SK-N-SH (cell line): ENCODE data around the gene ADAMTS2. TPM values are rescaled to one million over a fixed set of nuclear protein-coding genes. Genes with fewer than 3 reads are reported as not detected.
A peak's percentile ranks its signal among the peaks of the same experiment; 100 is the strongest.

Experiments used
- CTCF ChIA-PET: fragments of 300-600, 350-600 bp; formaldehyde crosslinking; extraction: SDS; loops from one replicate; lab custom pipeline; 2021; lab: Yijun Ruan, JAX
- POLR2A ChIA-PET: fragments of 350-600 bp; sonication (Branson Sonifier 250); formaldehyde crosslinking; extraction: SDS; loops from one replicate; lab custom pipeline; 2020; ENCODE audit warnings: antibody characterized with exemption, inconsistent platforms; lab: Yijun Ruan, JAX
- DNase-seq: peaks from one replicate; pipeline ENCODE4 v3.0.0; 2012
- H2AFZ ChIP-seq: fragments of 200-600 bp; sonication (generic); 2 replicates; pipeline ENCODE4 v1.8.1; 2016; ENCODE audit warnings: antibody characterized with exemption, mild to moderate bottlenecking, low read depth
- H3F3A ChIP-seq: fragments of 200-600 bp; sonication (generic); replicated peaks from 2 replicates; pipeline ENCODE3; 2016; ENCODE audit warnings: antibody characterized with exemption, mild to moderate bottlenecking; ENCODE audit not compliant: insufficient read depth
- H3K27ac ChIP-seq, 2 experiments: fragments of 200-500 bp in 1 of 2; fragments of 200-600 bp in 1 of 2; sonication (Bioruptor generic) in 1 of 2; sonication (generic), shearing (Covaris generic) in 1 of 2; 2 replicates each; pipeline versions ENCODE4 v1.5.1 to v1.6.1; 2014 to 2016; ENCODE audit warnings: low read depth in 2 of 2, inconsistent platforms in 1 of 2, low read length in 1 of 2, mild to moderate bottlenecking in 1 of 2, mixed read lengths in 1 of 2
- H3K27me3 ChIP-seq: fragments of 200-600 bp; sonication (generic), shearing (Covaris generic); 2 replicates; pipeline ENCODE4 v1.6.1; 2016; ENCODE audit warnings: mixed run types; ENCODE audit not compliant: insufficient read depth
- H3K36me3 ChIP-seq, 2 experiments: fragments of 200-500 bp in 1 of 2; fragments of 200-600 bp in 1 of 2; sonication (Bioruptor generic) in 1 of 2; sonication (generic) in 1 of 2; replicated peaks in 1 of 2; 2 replicates each; pipeline versions ENCODE3 to v1.5.1; 2014 to 2016; ENCODE audit warnings: low read length in 1 of 2, mild to moderate bottlenecking in 1 of 2; ENCODE audit not compliant: insufficient read depth in 2 of 2, control insufficient read depth in 1 of 2
- H3K4me1 ChIP-seq, 2 experiments: fragments of 200-500 bp in 1 of 2; fragments of 200-600 bp in 1 of 2; sonication (Bioruptor generic) in 1 of 2; sonication (generic), shearing (Covaris generic) in 1 of 2; 2 replicates each; pipeline versions ENCODE4 v1.5.1 to v1.6.1; 2014 to 2016; ENCODE audit warnings: low read depth in 1 of 2, low read length in 1 of 2, mixed run types in 1 of 2; ENCODE audit not compliant: insufficient read depth in 2 of 2, control insufficient read depth in 1 of 2
- H3K4me2 ChIP-seq: fragments of 200-600 bp; sonication (generic), shearing (Covaris generic); 2 replicates; pipeline ENCODE4 v1.6.1; 2017; ENCODE audit warnings: mixed run types
- H3K4me3 ChIP-seq, 2 experiments: fragments of 200-500 bp in 1 of 2; fragments of 200-600 bp in 1 of 2; sonication (Bioruptor generic) in 1 of 2; sonication (generic), shearing (Covaris generic) in 1 of 2; 2 replicates each; pipeline versions ENCODE4 v1.5.1 to v1.8.1; 2014 to 2016; ENCODE audit warnings: low read depth in 2 of 2, inconsistent platforms in 1 of 2, low read length in 1 of 2, mild to moderate bottlenecking in 1 of 2, mixed read lengths in 1 of 2, moderate library complexity in 1 of 2
- H3K79me2 ChIP-seq: fragments of 200-600 bp; sonication (generic); 2 replicates; pipeline ENCODE4 v1.8.1; 2017; ENCODE audit warnings: mild to moderate bottlenecking; ENCODE audit not compliant: insufficient read depth
- H3K9ac ChIP-seq: fragments of 200-600 bp; sonication (generic); 2 replicates; pipeline ENCODE4 v1.6.1; 2017; ENCODE audit warnings: mixed run types
- H3K9me2 ChIP-seq: fragments of 200-600 bp; sonication (generic); 2 replicates; pipeline ENCODE4 v1.6.1; 2017; ENCODE audit warnings: mixed run types
- H3K9me3 ChIP-seq: fragments of 200-600 bp; sonication (generic); 2 replicates; pipeline ENCODE4 v1.6.1; 2017; ENCODE audit warnings: mixed run types, mild to moderate bottlenecking, moderate library complexity
- H4K20me1 ChIP-seq: fragments of 200-600 bp; sonication (generic); 2 replicates; pipeline ENCODE4 v1.6.1; 2017; ENCODE audit warnings: mild to moderate bottlenecking, mixed run types; ENCODE audit not compliant: insufficient read depth
- ELF1 ChIP-seq: IDR thresholded peaks from 2 replicates; pipeline ENCODE4 v1.4.0; 2012
- FOSL2 ChIP-seq: IDR thresholded peaks from 2 replicates; pipeline ENCODE4 v1.4.0; 2012; ENCODE audit warnings: low read depth, mild to moderate bottlenecking, moderate library complexity, borderline replicate concordance
- MAX ChIP-seq: IDR thresholded peaks from 2 replicates; pipeline ENCODE4 v1.4.0; 2012; ENCODE audit warnings: low read depth
- NFIC ChIP-seq: IDR thresholded peaks from 2 replicates; pipeline ENCODE4 v1.4.0; 2012; ENCODE audit warnings: borderline replicate concordance
- RXRA ChIP-seq: IDR thresholded peaks from 2 replicates; pipeline ENCODE4 v1.4.0; 2012; ENCODE audit warnings: low read depth, mild to moderate bottlenecking, borderline replicate concordance
- SIN3A ChIP-seq: IDR thresholded peaks from 2 replicates; pipeline ENCODE4 v1.6.1; 2012; ENCODE audit warnings: low read depth, mild to moderate bottlenecking, low read length, moderate library complexity, borderline replicate concordance
- SMC3 ChIP-seq: IDR thresholded peaks from 2 replicates; pipeline ENCODE4 v1.6.1; 2012; ENCODE audit warnings: low read depth, low read length, improper control_type of control experiment
- TCF12 ChIP-seq: IDR thresholded peaks from 2 replicates; pipeline ENCODE4 v1.4.0; 2012
- USF2 ChIP-seq: fragments of 150-350 bp; IDR thresholded peaks from 2 replicates; pipeline ENCODE4 v1.6.1; 2017; ENCODE audit warnings: antibody characterized with exemption, low read length, low read depth, borderline replicate concordance
- YY1 ChIP-seq: IDR thresholded peaks from 2 replicates; pipeline ENCODE4 v1.4.0; 2012; ENCODE audit warnings: low read depth, mild to moderate bottlenecking
- WGBS: methylation state at CpG from one replicate; pipeline ENCODE4 v1.1.6; 2017; ENCODE audit warnings: low lambda C conversion rate; 5-methylcytosine and 5-hydroxymethylcytosine counted together
- polyA plus RNA-seq, 3 experiments: library from polyadenylated mRNA; depleted of rRNA; stranded (reverse); fragments of >200 nt; gene quantifications; 2 replicates each; pipeline ENCODE4 v1.2.3, GENCODE V29; 2012

ADAMTS2 gene
- polyA plus RNA-seq, 1 of the 3 experiments (the other 2 are of a cell fraction), result 0.12 TPM

GRCh38 chr5:179374506-179375235 is 29.4 kb upstream of the ADAMTS2 start:
- H3K4me2 ChIP-seq, result no peak overlapping the region
- 66% methylated on average over 31 of the region's 31 CpGs for WGBS
- TF ChIP-seq SMC3 (no peak), YY1 (no peak), SIN3A (no peak), RXRA (no peak)
- no peaks in the 10 kb centered on the region for H3K27me3 ChIP-seq
- no peaks in the 10 kb centered on the region for H4K20me1 ChIP-seq
- H3K9ac ChIP-seq, result no peak overlapping the region
- no peaks in the 10 kb centered on the region for H3K9me3 ChIP-seq
- H3F3A ChIP-seq, result no peaks in the 10 kb centered on the region
- no peaks in the 10 kb centered on the region for H3K79me2 ChIP-seq
- POLR2A ChIA-PET, result no interaction called here
- CTCF ChIA-PET, result interaction anchor here (0.9 kb wide), 1 partner anchor 17 kb away, joined by 3 read pairs; no protein-coding TSS in a partner anchor
- H2AFZ ChIP-seq, result no peak overlapping the region
- no peaks in the 10 kb centered on the region for H3K9me2 ChIP-seq
- no peaks in the 10 kb centered on the region for H3K36me3 ChIP-seq
- H3K4me3 ChIP-seq, result no peak overlapping the region
- DNase-seq, result peak; percentile 2
- H3K4me1 ChIP-seq, result peaks cover 0 to 19% of the 10 kb centered on the region in 2 experiments; a peak in 1 of 4 replicates
- H3K27ac ChIP-seq, result no peak overlapping the region

GRCh38 chr5:179373961-179374505 is 28.8 kb upstream of the ADAMTS2 start:
- no peak for TF ChIP-seq FOSL2
- TF ChIP-seq, all 33 proteins: peak for 0
- H3K4me3 ChIP-seq, result no peak overlapping the region
- no peaks in the 10 kb centered on the region for H3K9me2 ChIP-seq
- no peaks in the 10 kb centered on the region for H3K36me3 ChIP-seq
- no peak overlapping the region for H3K9ac ChIP-seq
- no peaks in the 10 kb centered on the region for H3K79me2 ChIP-seq
- 37% methylated on average over 14 of the region's 20 CpGs for WGBS
- no peaks in the 10 kb centered on the region for H4K20me1 ChIP-seq
- no peak overlapping the region for H3K4me2 ChIP-seq
- peaks cover 0 to 21% of the 10 kb centered on the region in 2 experiments; a peak in 1 of 4 replicates for H3K4me1 ChIP-seq
- H3F3A ChIP-seq, result no peaks in the 10 kb centered on the region
- no peak overlapping the region for H2AFZ ChIP-seq
- no peaks in the 10 kb centered on the region for H3K9me3 ChIP-seq
- no peak overlapping the region for H3K27ac ChIP-seq
- POLR2A ChIA-PET, result no interaction called here
- DNase-seq, result peak; percentile 17
- H3K27me3 ChIP-seq, result no peaks in the 10 kb centered on the region
- CTCF ChIA-PET, result no interaction called here

GRCh38 chr5:179373101-179373934 is 28.1 kb upstream of the ADAMTS2 start:
- no peak overlapping the region for H3K4me2 ChIP-seq
- no peaks in the 10 kb centered on the region for H3K79me2 ChIP-seq
- no peak overlapping the region; a peak in 1 of 4 replicates for H3K27ac ChIP-seq
- no peak overlapping the region for H2AFZ ChIP-seq
- no peaks in the 10 kb centered on the region for H4K20me1 ChIP-seq
- H3K4me3 ChIP-seq, result no peak overlapping the region
- CTCF ChIA-PET, result interaction anchor here (1.2 to 3.4 kb wide), 2 partner anchors 16 to 31 kb away, joined by 3 to 12 read pairs; no protein-coding TSS in a partner anchor
- H3F3A ChIP-seq, result no peaks in the 10 kb centered on the region
- no peak for DNase-seq
- H3K36me3 ChIP-seq, result no peaks in the 10 kb centered on the region
- POLR2A ChIA-PET, result no interaction called here
- WGBS, result 56% methylated on average over 17 of the region's 26 CpGs
- no peaks in the 10 kb centered on the region for H3K9me2 ChIP-seq
- H3K9ac ChIP-seq, result no peak overlapping the region
- no peak for TF ChIP-seq RXRA
- TF ChIP-seq SIN3A, result no peak
- no peak for TF ChIP-seq NFIC
- no peak for TF ChIP-seq FOSL2
- TF ChIP-seq SMC3, result no peak
- no peak for TF ChIP-seq YY1
- TF ChIP-seq TCF12, result no peak
- no peak for TF ChIP-seq USF2
- no peak for TF ChIP-seq MAX
- TF ChIP-seq ELF1, result no peak
- no peaks in the 10 kb centered on the region for H3K27me3 ChIP-seq
- H3K4me1 ChIP-seq, result peaks cover 0 to 28% of the 10 kb centered on the region in 2 experiments; a peak in 1 of 4 replicates
- H3K9me3 ChIP-seq, result no peaks in the 10 kb centered on the region
